ENCODE data around the gene RCL1. TPM values are rescaled to one million over a fixed set of nuclear protein-coding genes. Genes with fewer than 3 reads are reported as not detected.
A peak's percentile ranks its signal among the peaks of the same experiment; 100 is the strongest.

Gene RCL1
- total RNA-seq, 5 donors from 2014 or later (not counting 1 experiment from before 2014, with no cell fraction given) = 22.0 to 38.7 (median 24.2) TPM

- H3K27ac ChIP-seq (ENCODE audit: low read length) = no peak overlapping the region
- H3K4me3 ChIP-seq (ENCODE audit: control insufficient read depth in 1 of 2, extremely low read depth in 1 of 2, low read length in 1 of 2) = no peak overlapping the region
- ChIA-PET POLR2A (interaction anchor here in 1 of 2 donors (0.6 kb wide), 1 partner anchor 1922 kb away, joined by 3 read pairs; no protein-coding TSS in a partner anchor), CTCF (interaction anchor here (0.8 to 1.6 kb wide), 5 partner anchors 10 to 191 kb away, joined by 3 read pairs; no protein-coding TSS in a partner anchor)
- Mint-ChIP-seq H3K27ac (no peak overlapping the region), H3K9me3 (no peaks in the 10 kb centered on the region), H3K36me3 (peaks cover 3% of the 10 kb centered on the region), H3K27me3 (no peaks in the 10 kb centered on the region), H3K4me3 (no peak overlapping the region), H3K4me1 (peaks cover 57 to 71% (median 62%) of the 10 kb centered on the region in 3 donors)
- no peaks in the 10 kb centered on the region for H3K27me3 ChIP-seq (replicated peaks in 1 of 2; ENCODE audit: control insufficient read depth in 2 of 2, extremely low read depth in 1 of 2, insufficient read depth in 2 of 2, low read length in 1 of 2)
- ATAC-seq (replicated peaks in 1 of 4) = no peak
- no CpG with 5 or more reads among the region's 2 CpGs for WGBS (ENCODE audit: insufficient coverage)
- no peaks in the 10 kb centered on the region for H3K9me3 ChIP-seq
- H3K36me3 ChIP-seq (ENCODE audit: control insufficient read depth in 2 of 2, extremely low read depth in 1 of 2, insufficient read depth in 1 of 2, low read length in 1 of 2) = no peaks in the 10 kb centered on the region
- no peak for DNase-seq
- H3K4me1 ChIP-seq (ENCODE audit: control insufficient read depth in 1 of 2, extremely low read depth in 1 of 2, insufficient read depth in 2 of 2, low read length in 2 of 2) = peaks cover 9 to 20% of the 10 kb centered on the region in 2 experiments
These were observed 3.8 kb downstream of the RCL1 start for GRCh38 chr9:4796530-4796929.

GRCh38 chr9:4796988-4797853 is 4.5 kb downstream of the RCL1 start:
- Histone ChIP-seq H3K9me3 (no peaks in the 10 kb centered on the region), H3K4me3 (ENCODE audit: control insufficient read depth in 1 of 2, extremely low read depth in 1 of 2, low read length in 1 of 2) (no peak overlapping the region), H3K27me3 (replicated peaks in 1 of 2; ENCODE audit: control insufficient read depth in 2 of 2, extremely low read depth in 1 of 2, insufficient read depth in 2 of 2, low read length in 1 of 2) (no peaks in the 10 kb centered on the region), H3K27ac (ENCODE audit: low read length) (no peak overlapping the region), H3K36me3 (ENCODE audit: control insufficient read depth in 2 of 2, extremely low read depth in 1 of 2, insufficient read depth in 1 of 2, low read length in 1 of 2) (no peaks in the 10 kb centered on the region), H3K4me1 (ENCODE audit: control insufficient read depth in 1 of 2, extremely low read depth in 1 of 2, insufficient read depth in 2 of 2, low read length in 2 of 2) (peaks cover 5 to 13% of the 10 kb centered on the region in 2 experiments)
- POLR2A ChIA-PET = interaction anchor here in 1 of 2 donors (0.6 kb wide), 1 partner anchor 1921 kb away, joined by 3 read pairs; no protein-coding TSS in a partner anchor
- Mint-ChIP-seq H3K36me3 (peaks cover 3% of the 10 kb centered on the region), H3K4me1 (peaks cover 54 to 64% (median 55%) of the 10 kb centered on the region in 3 donors), H3K4me3 (no peak overlapping the region), H3K9me3 (no peaks in the 10 kb centered on the region), H3K27ac (no peak overlapping the region), H3K27me3 (no peaks in the 10 kb centered on the region)
- WGBS (ENCODE audit: insufficient coverage) = no CpG with 5 or more reads among the region's 4 CpGs
- CTCF ChIA-PET = interaction anchor here (0.8 to 1.6 kb wide), 7 partner anchors 11 to 558 kb away, joined by 3 to 4 read pairs (median 3); no protein-coding TSS in a partner anchor
- ATAC-seq (replicated peaks in 1 of 4) (no peak), DNase-seq (peak in 2 of 35 experiments; percentile 7 to 44)

- Histone ChIP-seq H3K36me3 (ENCODE audit: control insufficient read depth in 2 of 2, extremely low read depth in 1 of 2, insufficient read depth in 1 of 2, low read length in 1 of 2) (no peaks in the 10 kb centered on the region), H3K9me3 (no peaks in the 10 kb centered on the region), H3K4me3 (ENCODE audit: control insufficient read depth in 1 of 2, extremely low read depth in 1 of 2, low read length in 1 of 2) (no peak overlapping the region), H3K27me3 (replicated peaks in 1 of 2; ENCODE audit: control insufficient read depth in 2 of 2, extremely low read depth in 1 of 2, insufficient read depth in 2 of 2, low read length in 1 of 2) (no peaks in the 10 kb centered on the region), H3K27ac (ENCODE audit: low read length) (no peak overlapping the region), H3K4me1 (ENCODE audit: control insufficient read depth in 1 of 2, extremely low read depth in 1 of 2, insufficient read depth in 2 of 2, low read length in 2 of 2) (peaks cover 4 to 12% of the 10 kb centered on the region in 2 experiments)
- CTCF ChIA-PET = interaction anchor here (0.9 to 1.4 kb wide), 3 partner anchors 35 to 558 kb away, joined by 3 to 4 read pairs (median 3); no protein-coding TSS in a partner anchor
- WGBS (ENCODE audit: insufficient coverage) = 57% methylated on average over 1 of the region's 4 CpGs
- H3K4me1 Mint-ChIP-seq = peaks cover 53 to 65% (median 54%) of the 10 kb centered on the region in 3 donors
- no peak for ATAC-seq (replicated peaks in 1 of 4)
- H3K9me3 Mint-ChIP-seq = no peaks in the 10 kb centered on the region
- H3K27ac Mint-ChIP-seq = peak overlapping the region in 1 of 2 donors; percentile 50
- no peaks in the 10 kb centered on the region for H3K27me3 Mint-ChIP-seq
- no peak for DNase-seq
- H3K4me3 Mint-ChIP-seq = no peak overlapping the region
- POLR2A ChIA-PET = no interaction called here
- peaks cover 3% of the 10 kb centered on the region for H3K36me3 Mint-ChIP-seq
These were observed 5.1 kb downstream of the RCL1 start for GRCh38 chr9:4797854-4798150.

- no peak overlapping the region for H3K4me3 Mint-ChIP-seq
- ATAC-seq (replicated peaks in 1 of 4) (no peak), DNase-seq (no peak)
- H3K4me1 Mint-ChIP-seq = peaks cover 56 to 71% (median 59%) of the 10 kb centered on the region in 3 donors
- Histone ChIP-seq H3K27me3 (replicated peaks in 1 of 2; ENCODE audit: control insufficient read depth in 2 of 2, extremely low read depth in 1 of 2, insufficient read depth in 2 of 2, low read length in 1 of 2) (no peaks in the 10 kb centered on the region), H3K4me3 (ENCODE audit: control insufficient read depth in 1 of 2, extremely low read depth in 1 of 2, low read length in 1 of 2) (no peak overlapping the region), H3K36me3 (ENCODE audit: control insufficient read depth in 2 of 2, extremely low read depth in 1 of 2, insufficient read depth in 1 of 2, low read length in 1 of 2) (no peaks in the 10 kb centered on the region), H3K4me1 (ENCODE audit: control insufficient read depth in 1 of 2, extremely low read depth in 1 of 2, insufficient read depth in 2 of 2, low read length in 2 of 2) (peaks cover 2 to 10% of the 10 kb centered on the region in 2 experiments), H3K9me3 (no peaks in the 10 kb centered on the region), H3K27ac (ENCODE audit: low read length) (no peak overlapping the region)
- no peaks in the 10 kb centered on the region for H3K27me3 Mint-ChIP-seq
- H3K27ac Mint-ChIP-seq = peak overlapping the region in 1 of 2 donors; percentile 50
- WGBS (ENCODE audit: insufficient coverage) = no CpG with 5 or more reads among the region's 2 CpGs
- POLR2A ChIA-PET = no interaction called here
- CTCF ChIA-PET = interaction anchor here (0.5 to 1.4 kb wide), 5 partner anchors 19 to 557 kb away, joined by 3 to 4 read pairs (median 3); no protein-coding TSS in a partner anchor
- H3K9me3 Mint-ChIP-seq = no peaks in the 10 kb centered on the region
- peaks cover 9% of the 10 kb centered on the region for H3K36me3 Mint-ChIP-seq
These were observed 5.7 kb downstream of the RCL1 start for GRCh38 chr9:4798281-4799032.

- Histone ChIP-seq H3K27me3 (replicated peaks in 1 of 2; ENCODE audit: control insufficient read depth in 2 of 2, extremely low read depth in 1 of 2, insufficient read depth in 2 of 2, low read length in 1 of 2) (no peaks in the 10 kb centered on the region), H3K27ac (ENCODE audit: low read length) (no peak overlapping the region), H3K4me3 (ENCODE audit: control insufficient read depth in 1 of 2, extremely low read depth in 1 of 2, low read length in 1 of 2) (no peak overlapping the region), H3K4me1 (ENCODE audit: control insufficient read depth in 1 of 2, extremely low read depth in 1 of 2, insufficient read depth in 2 of 2, low read length in 2 of 2) (peaks cover 2 to 4% of the 10 kb centered on the region in 2 experiments), H3K36me3 (ENCODE audit: control insufficient read depth in 2 of 2, extremely low read depth in 1 of 2, insufficient read depth in 1 of 2, low read length in 1 of 2) (peaks cover 0 to 3% of the 10 kb centered on the region in 2 donors), H3K9me3 (no peaks in the 10 kb centered on the region)
- Mint-ChIP-seq H3K27ac (peak overlapping the region in 1 of 2 donors; percentile 25), H3K4me3 (no peak overlapping the region), H3K4me1 (peaks cover 54 to 71% (median 54%) of the 10 kb centered on the region in 3 donors), H3K36me3 (peaks cover 14% of the 10 kb centered on the region), H3K9me3 (no peaks in the 10 kb centered on the region), H3K27me3 (no peaks in the 10 kb centered on the region)
- POLR2A ChIA-PET = no interaction called here
- CTCF ChIA-PET = interaction anchor here in 1 of 2 donors (0.5 to 0.7 kb wide), 2 partner anchors 19 to 168 kb away, joined by 3 read pairs; no protein-coding TSS in a partner anchor
- no CpG with 5 or more reads among the region's 3 CpGs for WGBS (ENCODE audit: insufficient coverage)
- ATAC-seq (replicated peaks in 1 of 4) (no peak), DNase-seq (no peak)
These were observed 6.3 kb downstream of the RCL1 start for GRCh38 chr9:4799033-4799430.

DNA sequence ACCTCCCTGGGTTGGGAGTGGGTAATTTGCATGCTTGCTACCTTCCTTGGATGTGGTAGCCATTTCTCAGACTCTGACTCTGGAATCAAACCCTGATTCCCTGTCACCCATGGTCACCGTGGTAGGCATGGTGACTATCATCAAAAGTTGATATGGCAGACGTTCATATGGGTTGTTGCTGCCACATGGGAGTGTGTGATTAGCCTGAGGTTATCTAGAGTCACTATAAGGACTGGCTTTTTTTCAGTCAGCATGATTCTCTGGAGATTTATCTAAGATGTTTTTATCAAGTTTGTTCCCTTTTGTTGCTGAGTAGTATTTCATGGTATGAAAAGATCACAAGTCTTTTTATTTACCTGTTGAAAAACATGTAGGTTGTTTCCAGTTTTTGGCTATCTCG is 7.0 kb downstream of the RCL1 start:
- ChIA-PET CTCF (no interaction called here), POLR2A (no interaction called here)
- Mint-ChIP-seq H3K9me3 (no peaks in the 10 kb centered on the region), H3K4me3 (no peak overlapping the region), H3K36me3 (peaks cover 16% of the 10 kb centered on the region), H3K4me1 (peaks cover 46 to 65% (median 47%) of the 10 kb centered on the region in 3 donors), H3K27ac (no peak overlapping the region), H3K27me3 (no peaks in the 10 kb centered on the region)
- H3K4me1 ChIP-seq (ENCODE audit: control insufficient read depth in 1 of 2, extremely low read depth in 1 of 2, insufficient read depth in 2 of 2, low read length in 2 of 2) = no peaks in the 10 kb centered on the region
- 93% methylated on average over 2 of the region's 3 CpGs for WGBS (ENCODE audit: insufficient coverage)
- ATAC-seq (replicated peaks in 1 of 4) (no peak), DNase-seq (no peak)
- peaks cover 0 to 6% of the 10 kb centered on the region in 2 donors for H3K36me3 ChIP-seq (ENCODE audit: control insufficient read depth in 2 of 2, extremely low read depth in 1 of 2, insufficient read depth in 1 of 2, low read length in 1 of 2)
- no peak overlapping the region for H3K27ac ChIP-seq (ENCODE audit: low read length)
- H3K4me3 ChIP-seq (ENCODE audit: control insufficient read depth in 1 of 2, extremely low read depth in 1 of 2, low read length in 1 of 2) = no peak overlapping the region
- H3K9me3 ChIP-seq = no peaks in the 10 kb centered on the region
- H3K27me3 ChIP-seq (replicated peaks in 1 of 2; ENCODE audit: control insufficient read depth in 2 of 2, extremely low read depth in 1 of 2, insufficient read depth in 2 of 2, low read length in 1 of 2) = no peaks in the 10 kb centered on the region
